Measurements from ENCODE around the gene PCSK6.

DNA sequence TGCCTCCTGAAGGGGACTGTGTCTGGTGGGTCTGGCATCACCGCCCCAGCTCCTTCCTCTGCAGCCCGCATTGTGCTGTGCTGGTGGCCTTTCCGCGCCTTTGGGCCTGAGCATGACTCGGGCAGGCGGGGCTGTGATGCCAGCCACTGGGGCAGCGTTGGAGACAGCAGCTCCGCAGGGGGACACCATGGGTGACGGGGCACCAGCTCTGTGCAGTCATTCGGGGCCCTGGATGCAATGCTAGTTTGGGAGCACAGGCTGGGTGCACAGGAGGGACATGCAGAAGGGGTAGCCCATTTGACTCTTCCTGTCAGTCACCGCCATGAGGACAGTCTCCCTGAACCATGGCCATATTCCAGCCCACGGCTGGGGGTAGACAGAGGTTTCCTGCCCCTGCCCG, 110.6 kb downstream of the PCSK6 start:
- TF ChIP-seq CHD1 (IDR thresholded peaks at IDR 0.05; ENCODE audit: low read depth, low read length) (no peak), SIN3A (conservative IDR thresholded peaks at IDR 0.05 in 1 of 2, IDR thresholded peaks at IDR 0.05 in 1 of 2; ENCODE audit: low read depth in 1 of 2, low read length in 2 of 2) (no peak), TAF1 (IDR thresholded peaks at IDR 0.05; ENCODE audit: low read depth, low read length) (no peak), CEBPB (IDR thresholded peaks at IDR 0.05; ENCODE audit: low read depth, low read length) (no peak), RFX5 (IDR thresholded peaks at IDR 0.05; ENCODE audit: borderline replicate concordance, low read depth, low read length) (no peak), POLR2A (IDR thresholded peaks at IDR 0.05; ENCODE audit: control extremely low read depth in 1 of 2, low read depth in 2 of 2, low read length in 2 of 2) (no peak), EZH2 (IDR thresholded peaks at IDR 0.05; ENCODE audit: low read depth, low read length, severe bottlenecking) (no peak), CREB1 (IDR thresholded peaks at IDR 0.05) (no peak), SUZ12 (IDR thresholded peaks at IDR 0.05; ENCODE audit: low read length) (no peak)
- TF ChIP-seq, protein P1, sequence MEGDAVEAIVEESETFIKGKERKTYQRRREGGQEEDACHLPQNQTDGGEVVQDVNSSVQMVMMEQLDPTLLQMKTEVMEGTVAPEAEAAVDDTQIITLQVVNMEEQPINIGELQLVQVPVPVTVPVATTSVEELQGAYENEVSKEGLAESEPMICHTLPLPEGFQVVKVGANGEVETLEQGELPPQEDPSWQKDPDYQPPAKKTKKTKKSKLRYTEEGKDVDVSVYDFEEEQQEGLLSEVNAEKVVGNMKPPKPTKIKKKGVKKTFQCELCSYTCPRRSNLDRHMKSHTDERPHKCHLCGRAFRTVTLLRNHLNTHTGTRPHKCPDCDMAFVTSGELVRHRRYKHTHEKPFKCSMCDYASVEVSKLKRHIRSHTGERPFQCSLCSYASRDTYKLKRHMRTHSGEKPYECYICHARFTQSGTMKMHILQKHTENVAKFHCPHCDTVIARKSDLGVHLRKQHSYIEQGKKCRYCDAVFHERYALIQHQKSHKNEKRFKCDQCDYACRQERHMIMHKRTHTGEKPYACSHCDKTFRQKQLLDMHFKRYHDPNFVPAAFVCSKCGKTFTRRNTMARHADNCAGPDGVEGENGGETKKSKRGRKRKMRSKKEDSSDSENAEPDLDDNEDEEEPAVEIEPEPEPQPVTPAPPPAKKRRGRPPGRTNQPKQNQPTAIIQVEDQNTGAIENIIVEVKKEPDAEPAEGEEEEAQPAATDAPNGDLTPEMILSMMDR (IDR thresholded peaks at IDR 0.05; ENCODE audit: control extremely low read depth in 1 of 3, insufficient read depth in 1 of 3, low read depth in 1 of 3, low read length in 3 of 3), result no peak

Data from H1 (cell line).